WI38 (cell line): Measurements from ENCODE around the gene PCSK1.

Experiments used
- H3K4me3 ChIP-seq: 2 replicates; pipeline ENCODE4 v1.5.1; 2011; ENCODE audit warnings: low read depth, mild to moderate bottlenecking, control low read depth, low read length
- TF ChIP-seq, protein P1 (sequence below): IDR thresholded peaks from 2 replicates; pipeline ENCODE4 v1.5.1; 2012; ENCODE audit warnings: low read depth, mild to moderate bottlenecking, control low read depth, low read length

Gene PCSK1

DNA sequence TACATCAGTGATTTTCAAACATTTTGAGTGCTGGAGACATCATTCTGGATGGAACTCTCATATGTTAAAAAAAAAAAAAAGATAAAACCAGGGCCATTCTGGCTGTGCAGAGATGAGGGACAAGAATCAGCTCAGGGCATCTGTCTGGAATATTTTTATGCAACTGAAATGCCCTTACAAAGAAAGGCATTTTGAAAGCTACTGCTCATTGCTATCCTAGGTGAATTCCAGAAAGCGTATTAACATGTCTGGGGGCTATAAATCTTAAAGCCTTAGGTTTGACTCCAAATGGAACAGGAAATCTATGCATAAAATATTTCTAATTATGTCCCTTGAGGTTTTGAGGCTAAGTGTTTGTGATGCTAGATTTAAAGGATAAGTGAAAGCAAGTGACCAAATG, 14.9 kb upstream of the PCSK1 start:
- TF ChIP-seq, protein P1, sequence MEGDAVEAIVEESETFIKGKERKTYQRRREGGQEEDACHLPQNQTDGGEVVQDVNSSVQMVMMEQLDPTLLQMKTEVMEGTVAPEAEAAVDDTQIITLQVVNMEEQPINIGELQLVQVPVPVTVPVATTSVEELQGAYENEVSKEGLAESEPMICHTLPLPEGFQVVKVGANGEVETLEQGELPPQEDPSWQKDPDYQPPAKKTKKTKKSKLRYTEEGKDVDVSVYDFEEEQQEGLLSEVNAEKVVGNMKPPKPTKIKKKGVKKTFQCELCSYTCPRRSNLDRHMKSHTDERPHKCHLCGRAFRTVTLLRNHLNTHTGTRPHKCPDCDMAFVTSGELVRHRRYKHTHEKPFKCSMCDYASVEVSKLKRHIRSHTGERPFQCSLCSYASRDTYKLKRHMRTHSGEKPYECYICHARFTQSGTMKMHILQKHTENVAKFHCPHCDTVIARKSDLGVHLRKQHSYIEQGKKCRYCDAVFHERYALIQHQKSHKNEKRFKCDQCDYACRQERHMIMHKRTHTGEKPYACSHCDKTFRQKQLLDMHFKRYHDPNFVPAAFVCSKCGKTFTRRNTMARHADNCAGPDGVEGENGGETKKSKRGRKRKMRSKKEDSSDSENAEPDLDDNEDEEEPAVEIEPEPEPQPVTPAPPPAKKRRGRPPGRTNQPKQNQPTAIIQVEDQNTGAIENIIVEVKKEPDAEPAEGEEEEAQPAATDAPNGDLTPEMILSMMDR = no peak
- no peak overlapping the region for H3K4me3 ChIP-seq

DNA sequence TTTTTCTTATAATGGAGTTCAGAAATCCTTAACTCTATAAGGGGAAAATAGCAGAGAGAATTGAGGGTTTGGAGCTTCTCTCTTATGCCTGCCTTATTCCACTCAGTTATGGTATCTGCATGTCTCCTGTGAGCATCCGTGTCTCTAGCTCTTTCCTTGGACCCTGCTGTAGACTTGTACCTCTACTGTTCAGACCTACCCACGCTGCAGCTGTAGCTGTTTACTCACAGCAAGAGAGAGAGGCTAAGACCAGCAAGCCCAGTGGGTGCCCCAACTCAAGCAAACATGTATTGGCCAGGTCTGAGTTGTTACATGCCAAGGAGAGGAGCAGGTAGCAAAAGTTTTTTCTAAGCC, 7.1 kb upstream of the PCSK1 start:
- TF ChIP-seq, protein P1 = no peak
- H3K4me3 ChIP-seq = no peak overlapping the region

DNA sequence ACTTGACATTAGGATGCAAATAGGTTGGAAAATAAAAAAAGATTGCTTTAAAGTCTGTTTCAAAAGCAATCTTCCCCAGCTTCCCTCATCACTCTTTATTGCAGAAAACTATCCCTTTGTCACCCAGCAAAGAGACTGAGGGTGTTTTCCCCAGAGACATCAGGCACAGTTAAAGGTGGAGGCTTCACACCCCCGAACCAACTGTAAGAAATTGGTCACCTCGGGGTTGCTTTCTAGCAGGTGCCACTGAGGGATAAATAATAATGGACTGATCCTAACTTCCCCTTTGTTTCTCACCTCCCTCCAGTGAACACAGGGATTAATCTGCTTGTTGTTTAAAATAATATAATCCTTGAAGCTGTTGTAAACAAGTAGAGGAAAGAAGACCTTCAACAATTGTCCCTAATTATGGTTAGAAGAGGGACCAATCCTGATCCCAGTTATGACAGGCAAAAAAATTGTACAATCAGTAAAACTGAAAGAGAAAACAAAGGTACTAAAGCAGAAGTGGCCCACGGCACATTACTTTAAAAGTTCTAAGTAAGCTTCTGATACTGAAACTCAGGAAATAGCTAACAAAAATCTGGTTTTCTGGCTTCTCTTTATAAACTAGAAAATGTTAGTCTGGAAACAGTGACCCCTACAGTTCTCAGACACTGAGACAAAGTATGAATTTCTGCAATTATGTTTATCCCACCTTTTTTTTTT, 6.6 kb upstream of the PCSK1 start:
- TF ChIP-seq, protein P1 = no peak
- H3K4me3 ChIP-seq = no peak overlapping the region

DNA sequence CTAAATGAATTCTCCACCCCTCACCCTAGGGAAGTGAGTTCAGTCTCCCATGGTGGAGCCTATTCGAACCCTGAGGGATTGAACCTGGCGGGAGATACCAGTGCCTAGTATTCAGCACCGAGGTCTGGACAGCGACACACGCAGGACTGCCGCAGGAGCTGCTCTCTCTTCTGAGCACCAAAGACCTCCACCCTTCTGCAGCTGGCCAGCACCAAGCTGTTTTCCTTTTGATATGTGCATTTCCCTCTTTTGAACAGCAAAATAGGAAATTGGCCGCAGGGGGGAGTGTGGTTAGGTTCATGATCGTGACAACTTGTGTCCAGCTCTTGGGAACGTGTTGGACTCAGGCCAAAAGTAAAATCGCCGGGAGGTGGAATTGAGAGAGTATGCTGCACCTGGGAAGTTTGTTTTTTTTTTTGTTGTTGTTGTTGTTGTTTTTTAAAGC, 1.2 kb upstream of the PCSK1 start:
- no peak overlapping the region for H3K4me3 ChIP-seq

DNA sequence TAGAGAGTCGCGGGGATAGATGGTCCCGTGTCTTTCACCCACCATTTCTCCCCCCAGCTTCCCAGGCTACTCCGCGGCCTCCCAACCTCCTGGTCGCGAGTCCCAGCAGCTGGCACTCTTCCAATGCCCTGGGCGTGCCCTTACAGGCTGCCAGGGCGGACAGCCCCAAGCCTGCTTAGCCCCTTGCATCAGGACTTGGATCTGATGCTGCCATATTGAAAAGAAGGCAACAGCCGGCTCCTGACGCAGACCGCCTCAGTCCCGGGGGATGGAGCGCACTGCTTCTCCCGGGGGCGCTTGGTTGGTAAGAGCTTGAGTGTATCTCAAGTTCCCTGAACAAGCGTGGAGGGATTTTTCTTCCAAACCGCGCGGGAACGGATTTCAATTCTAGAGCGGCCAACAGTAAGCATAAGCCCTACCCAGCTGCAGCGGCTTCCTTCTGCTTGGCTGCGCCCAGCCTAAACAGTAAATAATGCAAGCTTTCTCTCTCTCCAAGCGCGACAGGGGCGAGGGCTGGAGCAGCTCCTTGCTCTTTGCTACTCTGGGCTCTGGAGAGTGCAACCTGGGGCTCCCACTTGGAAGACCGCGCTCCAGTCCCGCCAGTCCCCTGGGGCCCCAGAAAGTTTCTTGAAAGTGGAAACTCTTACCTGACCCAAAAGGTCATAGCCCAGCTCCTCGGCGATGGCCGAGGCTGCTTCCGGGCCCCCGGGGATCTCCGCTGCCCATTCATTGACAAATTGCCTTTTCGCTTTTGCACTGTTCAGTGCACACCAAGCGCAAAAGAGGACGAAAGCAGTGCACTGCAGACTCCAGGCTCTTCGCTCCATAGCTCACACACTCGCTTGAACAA, 607 bp downstream of the PCSK1 start:
- H3K4me3 ChIP-seq = no peak overlapping the region
- TF ChIP-seq, protein P1 = no peak

More for the DNA sequence above, 1.2 kb upstream of the PCSK1 start:
- TF ChIP-seq, protein P1 = no peak

DNA sequence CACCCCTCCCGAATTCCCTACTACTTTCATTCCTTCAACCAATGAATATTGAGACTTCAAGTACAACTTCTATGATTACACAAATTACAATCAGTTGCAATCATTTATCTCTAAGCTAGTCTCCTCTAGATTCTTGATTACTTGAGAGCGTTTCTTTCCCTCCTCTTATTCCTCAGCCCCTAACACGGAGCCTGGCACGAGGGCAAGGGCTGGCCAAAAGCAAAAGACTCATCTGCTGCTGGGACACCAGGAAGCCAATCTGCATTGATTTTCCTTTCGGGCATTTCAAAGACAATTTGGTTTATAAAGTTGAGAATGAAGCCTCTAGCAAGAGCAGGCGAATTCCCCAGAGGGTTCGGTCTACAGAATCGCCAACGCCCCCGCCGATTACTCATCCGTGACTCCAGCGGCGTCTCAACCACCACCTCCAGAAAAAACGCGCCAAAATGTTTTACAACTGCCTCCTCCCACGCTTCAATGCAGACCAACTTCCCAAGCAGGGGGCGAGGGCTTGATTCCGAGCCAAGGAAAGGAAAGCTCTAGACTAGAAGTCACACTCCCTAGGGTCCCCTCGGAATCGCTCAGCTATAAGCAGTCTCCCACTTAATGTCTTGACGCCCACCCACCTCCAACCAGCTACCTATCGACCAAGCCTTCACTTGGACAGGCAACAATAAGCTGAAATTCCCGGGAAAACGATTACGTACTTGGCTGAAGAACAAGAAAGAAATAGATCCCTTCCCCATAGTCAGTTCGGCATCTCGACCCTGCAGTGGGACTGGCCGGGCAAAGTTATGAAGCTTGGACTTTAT, 1.5 kb downstream of the PCSK1 start:
- H3K4me3 ChIP-seq = no peak overlapping the region
- TF ChIP-seq, protein P1 = no peak
